HCT116 (cell line): ENCODE measurements around the gene MXD1. TPM values are rescaled to one million over a fixed set of nuclear protein-coding genes. Genes with fewer than 3 reads are reported as not detected.

Experiments used
- ATAC-seq: fragments of 200-7000 bp; cut with Tn5 transposase; 2 replicates; pipeline ENCODE4 v1.9.1; 2020; ENCODE audit warnings: mild to moderate bottlenecking, moderate library complexity
- BruUV-seq: library from RNA; stranded (reverse); fragments of 400-500 nt; replicated peaks from 2 replicates; lab custom pipeline; 2021; lab: Mats Ljungman, UMichigan
- CTCF ChIA-PET: fragments of 300-600 bp; sonication (Branson Sonifier 250); formaldehyde crosslinking; loops from one replicate; lab custom pipeline; 2021; ENCODE audit warnings: antibody characterized with exemption; lab: Charles Lee
- POLR2A ChIA-PET: fragments of 300-600, 350-600 bp; sonication (Branson Sonifier 250); formaldehyde crosslinking; loops from one replicate; lab custom pipeline; 2021; ENCODE audit warnings: antibody characterized with exemption; lab: Charles Lee
- RAD21 ChIA-PET, 2 experiments: fragments of 300-600 bp; sonication (Branson Sonifier 250); formaldehyde crosslinking; loops; one replicate each; lab custom pipeline; 2023; ENCODE audit warnings: low total read pairs in 2 of 2; ENCODE audit not compliant: uncharacterized antibody in 2 of 2, unreplicated experiment in 2 of 2, low non-redundant PET in 1 of 2; lab: Charles Lee
- DNase-seq: peaks from one replicate; pipeline ENCODE4 v3.0.0-alpha.2; 2010; ENCODE audit warnings: low read depth, low spot score
- H2AFZ ChIP-seq: fragments of 200-600 bp; shearing (Covaris generic), sonication (generic); 2 replicates; pipeline ENCODE4 v1.6.1; 2017; ENCODE audit warnings: low read depth, mixed run types, mixed read lengths, antibody characterized with exemption, low read length; ENCODE audit not compliant: poor library complexity, severe bottlenecking
- H3K27ac ChIP-seq: 2 replicates; pipeline ENCODE4 v1.5.1; 2012; ENCODE audit warnings: low read depth, low read length
- H3K27me3 ChIP-seq: fragments of 200-600 bp; sonication (generic); 2 replicates; pipeline ENCODE4 v1.6.1; 2016; ENCODE audit warnings: mixed run types, low read length, mixed read lengths; ENCODE audit not compliant: insufficient read depth
- H3K36me3 ChIP-seq, 2 experiments: fragments of 200-500 bp in 1 of 2; fragments of 200-600 bp in 1 of 2; sonication (Bioruptor generic) in 1 of 2; sonication (generic) in 1 of 2; 2 replicates each; pipeline versions ENCODE4 v1.5.1 to v1.6.1; 2014 to 2016; ENCODE audit warnings: low read length in 2 of 2, inconsistent platforms in 1 of 2, mixed read lengths in 1 of 2, mixed run types in 1 of 2; ENCODE audit not compliant: insufficient read depth in 2 of 2, control insufficient read depth in 1 of 2
- H3K4me1 ChIP-seq, 2 experiments: fragments of 200-600 bp in 1 of 2; sonication (generic) in 1 of 2; 2 replicates each; pipeline versions ENCODE4 v1.5.1 to v1.6.1; 2012 to 2017; ENCODE audit warnings: low read length in 2 of 2, inconsistent platforms in 1 of 2, mild to moderate bottlenecking in 1 of 2, mixed read lengths in 1 of 2, mixed run types in 1 of 2, moderate library complexity in 1 of 2; ENCODE audit not compliant: insufficient read depth in 2 of 2, control insufficient read depth in 1 of 2
- H3K4me2 ChIP-seq: fragments of 200-600 bp; sonication (generic); 2 replicates; pipeline ENCODE4 v1.6.1; 2017; ENCODE audit warnings: mixed run types, low read length, mixed read lengths
- H3K4me3 ChIP-seq, 2 experiments: fragments of 200-600 bp in 1 of 2; sonication (generic) in 1 of 2; replicated peaks in 1 of 2; 2 replicates each; pipeline ENCODE4 v1.5.1; 2011 to 2016; ENCODE audit warnings: low read length in 2 of 2, control low read depth in 1 of 2, low read depth in 1 of 2, mild to moderate bottlenecking in 1 of 2, mixed read lengths in 1 of 2, mixed run types in 1 of 2
- H3K79me2 ChIP-seq: fragments of 200-600 bp; sonication (generic); 2 replicates; pipeline ENCODE4 v1.6.1; 2017; ENCODE audit warnings: mild to moderate bottlenecking, mixed run types, low read length, moderate library complexity, mixed read lengths; ENCODE audit not compliant: insufficient read depth
- H3K9ac ChIP-seq: fragments of 200-600 bp; sonication (generic); 2 replicates; pipeline ENCODE4 v1.6.1; 2016; ENCODE audit warnings: low read length, mixed read lengths
- H3K9me2 ChIP-seq: fragments of 200-600 bp; sonication (generic), shearing (Covaris generic); 2 replicates; pipeline ENCODE4 v1.6.1; 2017; ENCODE audit warnings: mixed run types, mild to moderate bottlenecking, moderate library complexity; ENCODE audit not compliant: insufficient read depth
- H3K9me3 ChIP-seq, 2 experiments: fragments of 200-500 bp in 1 of 2; fragments of 200-600 bp in 1 of 2; sonication (Bioruptor generic) in 1 of 2; sonication (generic) in 1 of 2; 2 replicates each; pipeline ENCODE4 v1.6.1; 2014 to 2017; ENCODE audit warnings: low read length in 2 of 2, mixed read lengths in 2 of 2, inconsistent platforms in 1 of 2, low read depth in 1 of 2, mild to moderate bottlenecking in 1 of 2, mixed run types in 1 of 2, moderate library complexity in 1 of 2; ENCODE audit not compliant: control insufficient read depth in 1 of 2, insufficient read depth in 1 of 2
- H4K20me1 ChIP-seq: fragments of 200-600 bp; sonication (generic), shearing (Covaris generic); 2 replicates; pipeline ENCODE4 v1.6.1; 2017; ENCODE audit warnings: mixed run types, mild to moderate bottlenecking, moderate library complexity; ENCODE audit not compliant: insufficient read depth
- CBX3 ChIP-seq: IDR thresholded peaks from 2 replicates; pipeline ENCODE4 v1.6.1; 2012; ENCODE audit warnings: low read depth
- CTCF ChIP-seq, 3 experiments: fragments of 200-600 bp in 1 of 3; sonication (generic) in 1 of 3; IDR thresholded peaks in 2 of 3; conservative IDR thresholded peaks in 1 of 3; 2 replicates each; pipeline ENCODE4 v1.5.1; 2012 to 2017; ENCODE audit warnings: low read depth in 2 of 3, low read length in 2 of 3, antibody characterized with exemption in 1 of 3, borderline replicate concordance in 1 of 3, control low read depth in 1 of 3, mild to moderate bottlenecking in 1 of 3, mixed read lengths in 1 of 3, mixed run types in 1 of 3, moderate library complexity in 1 of 3; ENCODE audit not compliant: insufficient read depth in 1 of 3
- EZH2 ChIP-seq: fragments of 200-600 bp; sonication (generic); IDR thresholded peaks from 2 replicates; pipeline ENCODE4 v1.6.1; 2017; ENCODE audit warnings: antibody characterized with exemption, mixed run types
- EZH2phosphoT487 ChIP-seq: fragments of 200-600 bp; IDR thresholded peaks from 2 replicates; pipeline ENCODE4 v1.6.1; 2018; ENCODE audit warnings: antibody characterized with exemption, borderline replicate concordance
- POLR2A ChIP-seq: IDR thresholded peaks from 2 replicates; pipeline ENCODE4 v1.7.0; 2011; ENCODE audit warnings: borderline replicate concordance; ENCODE audit not compliant: insufficient read depth, insufficient read length; ENCODE audit errors: extremely low read depth
- RAD21 ChIP-seq: IDR thresholded peaks from 2 replicates; pipeline ENCODE4 v1.6.1; 2012; ENCODE audit warnings: low read depth, mild to moderate bottlenecking
- SIN3A ChIP-seq: IDR thresholded peaks from 2 replicates; pipeline ENCODE4 v1.6.1; 2012; ENCODE audit warnings: low read depth
- SP1 ChIP-seq: IDR thresholded peaks from 2 replicates; pipeline ENCODE4 v1.6.1; 2012; ENCODE audit warnings: low read depth
- SRF ChIP-seq: IDR thresholded peaks from 2 replicates; pipeline ENCODE4 v1.6.1; 2012; ENCODE audit warnings: low read depth
- TCF7L2 ChIP-seq: IDR thresholded peaks from 2 replicates; pipeline ENCODE4 v1.7.0; 2011; ENCODE audit warnings: borderline replicate concordance, inconsistent platforms; ENCODE audit not compliant: insufficient read depth, insufficient read length; ENCODE audit errors: extremely low read depth
- YY1 ChIP-seq: IDR thresholded peaks from 2 replicates; pipeline ENCODE4 v1.6.1; 2011; ENCODE audit warnings: low read length, low read depth, moderate library complexity, mild to moderate bottlenecking; ENCODE audit not compliant: insufficient replicate concordance; ENCODE audit errors: extremely low read depth
- ZBTB33 ChIP-seq: IDR thresholded peaks from 2 replicates; pipeline ENCODE4 v1.6.1; 2011; ENCODE audit warnings: mild to moderate bottlenecking, low read length, moderate library complexity; ENCODE audit not compliant: insufficient replicate concordance; ENCODE audit errors: extremely low read depth
- intact Hi-C: fragments of 100-400 bp; cut with micrococcal nuclease; formaldehyde crosslinking; loops from 2 replicates; pipeline ENCODE4 v1.10.0; 2022
- total RNA-seq: library from RNA; stranded (reverse); gene quantifications from one replicate; pipeline ENCODE4 v1.2.1, GENCODE V29; 2021; ENCODE audit not compliant: unreplicated experiment

Gene MXD1
- total RNA-seq, 1 experiment from 2014 or later: 10.3 TPM

GRCh38 chr2:69968609-69969008 is 53.7 kb downstream of the MXD1 start:
- Histone ChIP-seq H3K4me1 (no peaks in the 10 kb centered on the region), H3K9me3 (no peaks in the 10 kb centered on the region), H3K9me2 (no peaks in the 10 kb centered on the region), H3K36me3 (no peaks in the 10 kb centered on the region)
- TF ChIP-seq EZH2phosphoT487 (no peak), EZH2 (no peak), CTCF (IDR thresholded peaks at IDR 0.05 in 2 of 3, conservative IDR thresholded peaks at IDR 0.05 in 1 of 3; ENCODE audit: borderline replicate concordance in 1 of 3, insufficient read depth in 1 of 3, low read depth in 2 of 3, low read length in 2 of 3) (no peak), SIN3A (no peak), TCF7L2 (no peak), SP1 (no peak), POLR2A (no peak), YY1 (no peak), ZBTB33 (no peak), SRF (no peak), RAD21 (no peak), CBX3 (no peak)
- TF ChIP-seq, all 23 proteins: peak for 0
- Histone ChIP-seq H3K27ac (no peak overlapping the region), H3K79me2 (no peaks in the 10 kb centered on the region), H3K4me3 (no peak overlapping the region), H4K20me1 (no peaks in the 10 kb centered on the region), H3K9ac (no peak overlapping the region), H3K4me2 (no peak overlapping the region), H2AFZ (no peak overlapping the region), H3K27me3 (no peaks in the 10 kb centered on the region)
- intact Hi-C loops: no loop called here
- CTCF ChIA-PET: no interaction called here
- ATAC-seq (no peak), DNase-seq (no peak)
- no TSS peak for BruUV-seq
- POLR2A ChIA-PET: no interaction called here
- RAD21 ChIA-PET: no interaction called here
